ENCODE measurements around the gene RPL3. TPM values are rescaled to one million over a fixed set of nuclear protein-coding genes. Genes with fewer than 3 reads are reported as not detected.
A peak's percentile ranks its signal among the peaks of the same experiment; 100 is the strongest.

The RPL3 gene
- total and polyA plus RNA-seq, 4 donors = 580 to 1,767 (median 1,184) TPM

GRCh38 chr22:39363751-39364515, 44.5 kb upstream of the RPL3 start:
- H3K27me3 ChIP-seq (ENCODE audit: control insufficient read depth in 4 of 4, insufficient read depth in 4 of 4, low read length in 3 of 4) = no peaks in the 10 kb centered on the region
- H3K4me3 ChIP-seq (ENCODE audit: low read depth in 1 of 3, low read length in 3 of 3) = no peak overlapping the region
- H3K36me3 ChIP-seq (ENCODE audit: control insufficient read depth in 4 of 4, insufficient read depth in 3 of 4, low read depth in 1 of 4, low read length in 3 of 4) = no peaks in the 10 kb centered on the region
- WGBS = 75% methylated on average over 19 of the region's 19 CpGs
- DNase-seq (ENCODE audit: low spot score) = peak; percentile 56
- no peaks in the 10 kb centered on the region for H3K9me3 ChIP-seq (ENCODE audit: control insufficient read depth in 4 of 4, low read length in 3 of 4)
- H3K4me1 ChIP-seq (ENCODE audit: control insufficient read depth in 4 of 4, insufficient read depth in 4 of 4, low read length in 3 of 4) = no peaks in the 10 kb centered on the region
- H3K9ac ChIP-seq (ENCODE audit: low read depth in 1 of 2, low read length in 2 of 2) = no peak overlapping the region
- no peak for TF ChIP-seq NR2F2 (IDR thresholded peaks at IDR 0.05)
- TF ChIP-seq CTCF (IDR thresholded peaks at IDR 0.05; ENCODE audit: low read depth, low read length, missing input control) = no peak
- TF ChIP-seq TAF1 (conservative IDR thresholded peaks at IDR 0.05) = no peak
- no peak for TF ChIP-seq HNF4A (conservative IDR thresholded peaks at IDR 0.05)
- TF ChIP-seq HNF4G (IDR thresholded peaks at IDR 0.05) = no peak
- TF ChIP-seq MAX (IDR thresholded peaks at IDR 0.05) = no peak
- no peak for TF ChIP-seq EGR1 (IDR thresholded peaks at IDR 0.05; ENCODE audit: low read depth in 2 of 2)
- no peak for TF ChIP-seq FOXA2 (IDR thresholded peaks at IDR 0.05)
- no peak for TF ChIP-seq ZBTB33 (IDR thresholded peaks at IDR 0.05)
- no peak for TF ChIP-seq SP1 (IDR thresholded peaks at IDR 0.05)
- no peak for TF ChIP-seq RAD21 (IDR thresholded peaks at IDR 0.05)
- TF ChIP-seq FOXA1 (IDR thresholded peaks at IDR 0.05) = no peak
- TF ChIP-seq YY1 (IDR thresholded peaks at IDR 0.05) = no peak
- TF ChIP-seq ATF3 (IDR thresholded peaks at IDR 0.05) = no peak
- no peak for TF ChIP-seq GABPA (IDR thresholded peaks at IDR 0.05 in 1 of 2, conservative IDR thresholded peaks at IDR 0.05 in 1 of 2)
- no peak for TF ChIP-seq JUND (IDR thresholded peaks at IDR 0.05)
- no peak for TF ChIP-seq REST (IDR thresholded peaks at IDR 0.05)
- TF ChIP-seq RXRA (IDR thresholded peaks at IDR 0.05) = no peak
- H3K27ac ChIP-seq (ENCODE audit: low read depth in 1 of 2, low read length in 2 of 2) = no peak overlapping the region
